SU-DHL-6 (cell line): Measurements from ENCODE around the gene TP53BP2.
"Not testable (repeated sequence)": the region's sequence is repeated elsewhere in the genome, so short reads cannot be mapped to it uniquely, and the experiment has no call there.

ENCODE experiments used
- H2AFZ ChIP-seq: fragments of 200-600 bp; sonication (generic); 2 replicates; pipeline ENCODE4 v1.6.1; 2014; ENCODE audit warnings: low read depth, mild to moderate bottlenecking, moderate library complexity, mixed read lengths, antibody characterized with exemption, low read length; ENCODE audit not compliant: severe bottlenecking
- H3F3A ChIP-seq: fragments of 200-600 bp; shearing (Covaris generic); 2 replicates; pipeline ENCODE4 v1.6.0; 2016; ENCODE audit warnings: antibody characterized with exemption, mild to moderate bottlenecking; ENCODE audit not compliant: insufficient read depth
- H3K27ac ChIP-seq: fragments of 200-600 bp; sonication (generic); 2 replicates; pipeline ENCODE4 v1.5.1; 2016; ENCODE audit warnings: low read depth, mild to moderate bottlenecking, low read length, moderate library complexity, mixed read lengths
- H3K27me3 ChIP-seq: fragments of 200-600 bp; sonication (generic), shearing (Covaris generic); 2 replicates; pipeline ENCODE4 v1.6.0; 2014; ENCODE audit warnings: mild to moderate bottlenecking, low read length
- H3K36me3 ChIP-seq: fragments of 200-600 bp; sonication (generic); 2 replicates; pipeline ENCODE4 v1.6.1; 2014; ENCODE audit warnings: mild to moderate bottlenecking, low read length, mixed read lengths
- H3K4me2 ChIP-seq: fragments of 300-600, 200-600 bp; shearing (Covaris generic), sonication (generic); 2 replicates; pipeline ENCODE4 v1.6.0; 2014; ENCODE audit warnings: low read length, low read depth, mild to moderate bottlenecking; ENCODE audit not compliant: poor library complexity, severe bottlenecking
- H3K4me3 ChIP-seq: fragments of 200-600 bp; sonication (generic); 2 replicates; pipeline ENCODE4 v1.5.1; 2014; ENCODE audit warnings: antibody characterized with exemption, low read length, mild to moderate bottlenecking, mixed read lengths; ENCODE audit not compliant: insufficient read depth, poor library complexity, severe bottlenecking
- H3K79me2 ChIP-seq: fragments of 200-600 bp; sonication (generic); 2 replicates; pipeline ENCODE4 v1.6.1; 2014; ENCODE audit warnings: mild to moderate bottlenecking, low read length, moderate library complexity; ENCODE audit not compliant: insufficient read depth
- H3K9ac ChIP-seq: fragments of 200-600 bp; sonication (generic); 2 replicates; pipeline ENCODE4 v1.7.0; 2014; ENCODE audit warnings: mild to moderate bottlenecking, low read length
- H3K9me2 ChIP-seq: fragments of 200-600 bp; sonication (generic); replicated peaks from 2 replicates; pipeline ENCODE4 v1.6.1; 2014; ENCODE audit warnings: low read length; ENCODE audit not compliant: insufficient read depth
- H3K9me3 ChIP-seq: fragments of 200-600 bp; sonication (generic); 2 replicates; pipeline ENCODE4 v1.6.1; 2014; ENCODE audit warnings: low read length, mixed read lengths; ENCODE audit not compliant: insufficient read depth
- H4K20me1 ChIP-seq: fragments of 200-600 bp; sonication (generic); 2 replicates; pipeline ENCODE4 v1.6.1; 2014; ENCODE audit warnings: low read depth, mild to moderate bottlenecking, antibody characterized with exemption, low read length, moderate library complexity, mixed read lengths
- CTCF ChIP-seq: fragments of 200-600 bp; sonication (generic); IDR thresholded peaks from one replicate; pipeline ENCODE4 v1.5.1; 2017; ENCODE audit warnings: antibody characterized with exemption, mild to moderate bottlenecking, low read length, moderate library complexity; ENCODE audit not compliant: insufficient read depth, poor library complexity, severe bottlenecking
- EZH2phosphoT487 ChIP-seq: fragments of 200-600 bp; sonication (generic), shearing (Covaris generic); conservative IDR thresholded peaks from 2 replicates; pipeline ENCODE4 v1.6.1; 2018; ENCODE audit warnings: mild to moderate bottlenecking, antibody characterized with exemption, low read length, moderate library complexity, mixed read lengths

The TP53BP2 gene

GRCh38 chr1:223813645-223814044, 32.1 kb downstream of the TP53BP2 start:
- no peaks in the 10 kb centered on the region for H3F3A ChIP-seq
- no peak overlapping the region for H3K9ac ChIP-seq
- no peaks in the 10 kb centered on the region for H4K20me1 ChIP-seq
- H2AFZ ChIP-seq, result no peak overlapping the region
- peaks cover 6% of the 10 kb centered on the region; the same call in 1 of the 2 replicates for H3K36me3 ChIP-seq
- H3K9me3 ChIP-seq, result no peaks in the 10 kb centered on the region
- no peak overlapping the region for H3K4me2 ChIP-seq
- H3K27ac ChIP-seq, result no peak overlapping the region
- TF ChIP-seq CTCF, result no peak
- TF ChIP-seq EZH2phosphoT487, result no peak
- no peaks in the 10 kb centered on the region for H3K27me3 ChIP-seq
- no peak overlapping the region for H3K4me3 ChIP-seq
- H3K79me2 ChIP-seq, result no peaks in the 10 kb centered on the region
- H3K9me2 ChIP-seq, result no peaks in the 10 kb centered on the region

- Histone ChIP-seq H3K4me2 (no peak overlapping the region), H2AFZ (no peak overlapping the region), H3K9me2 (no peaks in the 10 kb centered on the region), H3K9ac (no peak overlapping the region), H3K79me2 (no peaks in the 10 kb centered on the region), H3K36me3 (peaks cover 6% of the 10 kb centered on the region; the same call in 1 of the 2 replicates), H3K9me3 (no peaks in the 10 kb centered on the region), H3K4me3 (no peak overlapping the region), H3F3A (no peaks in the 10 kb centered on the region), H4K20me1 (no peaks in the 10 kb centered on the region), H3K27ac (no peak overlapping the region), H3K27me3 (no peaks in the 10 kb centered on the region)
- TF ChIP-seq EZH2phosphoT487, result no peak
- peak; percentile 27 for TF ChIP-seq CTCF
Measured at GRCh38 chr1:223811634-223812101, 34.1 kb downstream of the TP53BP2 start.

GRCh38 chr1:223810586-223810985, 35.2 kb downstream of the TP53BP2 start:
- Histone ChIP-seq H3K27ac (no peak overlapping the region), H3K27me3 (no peaks in the 10 kb centered on the region), H3K4me2 (no peak overlapping the region), H4K20me1 (no peaks in the 10 kb centered on the region), H3K4me3 (no peak overlapping the region), H3K9ac (no peak overlapping the region), H2AFZ (no peak overlapping the region), H3K36me3 (peaks cover 6% of the 10 kb centered on the region; the same call in 1 of the 2 replicates), H3K9me3 (no peaks in the 10 kb centered on the region), H3K79me2 (no peaks in the 10 kb centered on the region), H3K9me2 (no peaks in the 10 kb centered on the region), H3F3A (no peaks in the 10 kb centered on the region)
- TF ChIP-seq EZH2phosphoT487, result no peak
- TF ChIP-seq CTCF, result no peak

GRCh38 chr1:223809905-223810304, 35.8 kb downstream of the TP53BP2 start:
- H3K9me2 ChIP-seq, result not testable (repeated sequence)

More at GRCh38 chr1:223809905-223810304, 35.8 kb downstream of the TP53BP2 start:
- H3K9me3 ChIP-seq, H3K4me3 ChIP-seq, H3K27me3 ChIP-seq, H3K27ac ChIP-seq, H3K79me2 ChIP-seq, H4K20me1 ChIP-seq, H2AFZ ChIP-seq, H3K4me2 ChIP-seq, H3K36me3 ChIP-seq, H3F3A ChIP-seq, H3K9ac ChIP-seq: not testable (repeated sequence)
